DND-41 (cell line): Measurements from ENCODE around the gene CCDC30.

Source experiments
- EZH2 ChIP-seq: IDR thresholded peaks from 3 replicates; pipeline ENCODE4 v1.6.1; 2012; ENCODE audit warnings: borderline replicate concordance, low read depth, mild to moderate bottlenecking, moderate library complexity, low read length, inconsistent platforms; ENCODE audit not compliant: severe bottlenecking
- TF ChIP-seq, protein P1 (sequence below): IDR thresholded peaks from 2 replicates; pipeline ENCODE4 v1.5.1; 2012; ENCODE audit warnings: borderline replicate concordance, low read length, moderate library complexity, mild to moderate bottlenecking; ENCODE audit not compliant: poor library complexity, severe bottlenecking; ENCODE audit errors: extremely low read depth

DNA sequence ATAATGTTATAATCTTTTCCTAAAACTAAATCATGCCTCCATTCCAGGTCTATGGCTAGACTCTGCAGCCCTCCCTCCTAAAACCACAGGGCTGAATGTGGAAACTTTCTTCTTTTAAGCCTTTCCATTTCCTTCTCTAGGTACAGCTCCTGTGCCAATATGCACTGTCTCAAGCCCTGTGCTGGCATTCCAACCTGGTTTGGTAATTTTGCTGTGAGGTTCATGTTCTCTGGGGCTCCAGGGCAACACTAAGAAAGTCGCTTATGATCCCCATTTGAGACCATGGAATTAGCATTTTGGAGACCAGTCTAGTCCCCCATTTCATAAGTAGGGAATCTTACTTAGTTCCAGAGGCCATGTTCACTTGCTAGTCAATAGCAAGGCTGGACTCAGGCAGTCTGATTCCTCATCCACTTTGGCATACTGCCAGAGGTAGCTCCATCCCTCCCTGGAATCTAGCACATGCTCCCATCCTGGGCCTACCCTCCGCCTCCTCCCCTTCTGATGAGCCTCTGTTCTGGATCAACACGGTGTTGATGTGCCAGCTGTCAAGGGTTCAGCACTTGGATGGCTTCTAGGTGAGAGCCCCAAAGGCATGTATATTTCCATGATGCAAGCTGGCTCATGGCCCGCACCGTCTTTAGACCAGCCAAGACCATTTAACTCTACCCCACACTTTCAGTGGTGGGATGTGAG, 43.8 kb upstream of the CCDC30 start:
- no peak for TF ChIP-seq EZH2
- TF ChIP-seq, protein P1, sequence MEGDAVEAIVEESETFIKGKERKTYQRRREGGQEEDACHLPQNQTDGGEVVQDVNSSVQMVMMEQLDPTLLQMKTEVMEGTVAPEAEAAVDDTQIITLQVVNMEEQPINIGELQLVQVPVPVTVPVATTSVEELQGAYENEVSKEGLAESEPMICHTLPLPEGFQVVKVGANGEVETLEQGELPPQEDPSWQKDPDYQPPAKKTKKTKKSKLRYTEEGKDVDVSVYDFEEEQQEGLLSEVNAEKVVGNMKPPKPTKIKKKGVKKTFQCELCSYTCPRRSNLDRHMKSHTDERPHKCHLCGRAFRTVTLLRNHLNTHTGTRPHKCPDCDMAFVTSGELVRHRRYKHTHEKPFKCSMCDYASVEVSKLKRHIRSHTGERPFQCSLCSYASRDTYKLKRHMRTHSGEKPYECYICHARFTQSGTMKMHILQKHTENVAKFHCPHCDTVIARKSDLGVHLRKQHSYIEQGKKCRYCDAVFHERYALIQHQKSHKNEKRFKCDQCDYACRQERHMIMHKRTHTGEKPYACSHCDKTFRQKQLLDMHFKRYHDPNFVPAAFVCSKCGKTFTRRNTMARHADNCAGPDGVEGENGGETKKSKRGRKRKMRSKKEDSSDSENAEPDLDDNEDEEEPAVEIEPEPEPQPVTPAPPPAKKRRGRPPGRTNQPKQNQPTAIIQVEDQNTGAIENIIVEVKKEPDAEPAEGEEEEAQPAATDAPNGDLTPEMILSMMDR: no peak
